Activated naive CD4-positive, alpha-beta T cell treated with anti-CD3 and anti-CD28 coated beads, Interleukin-2, amount 50 U/mL, for 24 hours (primary cell): Measurements from ENCODE around the gene PRDM16.

ENCODE experiments used
- H3K27ac Mint-ChIP-seq: one replicate; pipeline ENCODE4 v1.8.0; 2021; ENCODE audit warnings: mild to moderate bottlenecking, mixed read lengths
- H3K27me3 Mint-ChIP-seq: one replicate; pipeline ENCODE4 v1.8.0; 2021; ENCODE audit warnings: mixed read lengths
- H3K36me3 Mint-ChIP-seq: one replicate; pipeline ENCODE4 v1.8.0; 2021; ENCODE audit warnings: mixed read lengths
- H3K4me1 Mint-ChIP-seq: one replicate; pipeline ENCODE4 v1.8.0; 2021; ENCODE audit warnings: mixed read lengths
- H3K4me3 Mint-ChIP-seq: one replicate; pipeline ENCODE4 v1.8.0; 2021; ENCODE audit warnings: mild to moderate bottlenecking, mixed read lengths
- H3K9me3 Mint-ChIP-seq: one replicate; pipeline ENCODE4 v1.8.0; 2021; ENCODE audit warnings: mixed read lengths

The PRDM16 gene

GRCh38 chr1:3166206-3166918 is 97.4 kb downstream of the PRDM16 start:
- Mint-ChIP-seq H3K9me3 (no peaks in the 10 kb centered on the region), H3K27ac (no peak overlapping the region), H3K27me3 (peaks cover 7% of the 10 kb centered on the region), H3K36me3 (no peaks in the 10 kb centered on the region), H3K4me1 (no peaks in the 10 kb centered on the region), H3K4me3 (no peak overlapping the region)

- peaks cover 9% of the 10 kb centered on the region for H3K27me3 Mint-ChIP-seq
- no peak overlapping the region for H3K27ac Mint-ChIP-seq
These were observed 98.3 kb downstream of the PRDM16 start for GRCh38 chr1:3167255-3167654.

GRCh38 chr1:3168678-3169077 is 99.7 kb downstream of the PRDM16 start:
- no peaks in the 10 kb centered on the region for H3K9me3 Mint-ChIP-seq
- no peaks in the 10 kb centered on the region for H3K36me3 Mint-ChIP-seq
- H3K4me1 Mint-ChIP-seq: no peaks in the 10 kb centered on the region
- no peak overlapping the region for H3K27ac Mint-ChIP-seq
- peaks cover 18% of the 10 kb centered on the region for H3K27me3 Mint-ChIP-seq
- H3K4me3 Mint-ChIP-seq: no peak overlapping the region

More at GRCh38 chr1:3167255-3167654, 98.3 kb downstream of the PRDM16 start:
- H3K36me3 Mint-ChIP-seq: no peaks in the 10 kb centered on the region
- H3K4me1 Mint-ChIP-seq: no peaks in the 10 kb centered on the region
- no peak overlapping the region for H3K4me3 Mint-ChIP-seq
- H3K9me3 Mint-ChIP-seq: no peaks in the 10 kb centered on the region

GRCh38 chr1:3169665-3170356 is 100.8 kb downstream of the PRDM16 start:
- no peaks in the 10 kb centered on the region for H3K4me1 Mint-ChIP-seq
- no peak overlapping the region for H3K4me3 Mint-ChIP-seq
- peaks cover 24% of the 10 kb centered on the region for H3K27me3 Mint-ChIP-seq
- H3K36me3 Mint-ChIP-seq: no peaks in the 10 kb centered on the region
- no peaks in the 10 kb centered on the region for H3K9me3 Mint-ChIP-seq
- no peak overlapping the region for H3K27ac Mint-ChIP-seq

- H3K9me3 Mint-ChIP-seq: no peaks in the 10 kb centered on the region
- H3K27me3 Mint-ChIP-seq: peaks cover 26% of the 10 kb centered on the region
- no peaks in the 10 kb centered on the region for H3K36me3 Mint-ChIP-seq
- H3K4me1 Mint-ChIP-seq: no peaks in the 10 kb centered on the region
- no peak overlapping the region for H3K27ac Mint-ChIP-seq
- H3K4me3 Mint-ChIP-seq: no peak overlapping the region
These were observed 101.8 kb downstream of the PRDM16 start for GRCh38 chr1:3170561-3171453.

GRCh38 chr1:3171761-3172160 is 102.8 kb downstream of the PRDM16 start:
- H3K4me1 Mint-ChIP-seq: no peaks in the 10 kb centered on the region
- H3K4me3 Mint-ChIP-seq: no peak overlapping the region
- H3K9me3 Mint-ChIP-seq: no peaks in the 10 kb centered on the region
- H3K36me3 Mint-ChIP-seq: no peaks in the 10 kb centered on the region
- peaks cover 26% of the 10 kb centered on the region for H3K27me3 Mint-ChIP-seq
- H3K27ac Mint-ChIP-seq: no peak overlapping the region

GRCh38 chr1:3172431-3173380 is 103.7 kb downstream of the PRDM16 start:
- Mint-ChIP-seq H3K4me1 (no peaks in the 10 kb centered on the region), H3K9me3 (no peaks in the 10 kb centered on the region), H3K27ac (no peak overlapping the region), H3K36me3 (no peaks in the 10 kb centered on the region), H3K27me3 (peaks cover 26% of the 10 kb centered on the region), H3K4me3 (no peak overlapping the region)

GRCh38 chr1:3173381-3173980 is 104.5 kb downstream of the PRDM16 start:
- H3K36me3 Mint-ChIP-seq: no peaks in the 10 kb centered on the region
- no peaks in the 10 kb centered on the region for H3K4me1 Mint-ChIP-seq
- no peak overlapping the region for H3K4me3 Mint-ChIP-seq
- H3K27me3 Mint-ChIP-seq: peaks cover 26% of the 10 kb centered on the region
- H3K27ac Mint-ChIP-seq: no peak overlapping the region
- no peaks in the 10 kb centered on the region for H3K9me3 Mint-ChIP-seq

GRCh38 chr1:3174487-3175247 is 105.7 kb downstream of the PRDM16 start:
- Mint-ChIP-seq H3K36me3 (no peaks in the 10 kb centered on the region), H3K4me3 (no peak overlapping the region), H3K27me3 (peaks cover 26% of the 10 kb centered on the region), H3K27ac (no peak overlapping the region), H3K9me3 (no peaks in the 10 kb centered on the region), H3K4me1 (no peaks in the 10 kb centered on the region)

GRCh38 chr1:3175486-3175885 is 106.5 kb downstream of the PRDM16 start:
- Mint-ChIP-seq H3K9me3 (no peaks in the 10 kb centered on the region), H3K36me3 (no peaks in the 10 kb centered on the region), H3K27ac (no peak overlapping the region), H3K4me1 (no peaks in the 10 kb centered on the region), H3K27me3 (peaks cover 26% of the 10 kb centered on the region), H3K4me3 (no peak overlapping the region)

GRCh38 chr1:3176028-3176427 is 107.0 kb downstream of the PRDM16 start:
- peaks cover 25% of the 10 kb centered on the region for H3K27me3 Mint-ChIP-seq
- H3K4me3 Mint-ChIP-seq: no peak overlapping the region
- no peaks in the 10 kb centered on the region for H3K4me1 Mint-ChIP-seq
- no peak overlapping the region for H3K27ac Mint-ChIP-seq
- H3K9me3 Mint-ChIP-seq: no peaks in the 10 kb centered on the region
- no peaks in the 10 kb centered on the region for H3K36me3 Mint-ChIP-seq

GRCh38 chr1:3176820-3177219 is 107.8 kb downstream of the PRDM16 start:
- no peaks in the 10 kb centered on the region for H3K36me3 Mint-ChIP-seq
- no peaks in the 10 kb centered on the region for H3K4me1 Mint-ChIP-seq
- peaks cover 22% of the 10 kb centered on the region for H3K27me3 Mint-ChIP-seq
- no peak overlapping the region for H3K4me3 Mint-ChIP-seq
- no peak overlapping the region for H3K27ac Mint-ChIP-seq
- no peaks in the 10 kb centered on the region for H3K9me3 Mint-ChIP-seq

GRCh38 chr1:3178279-3178678 is 109.3 kb downstream of the PRDM16 start:
- no peaks in the 10 kb centered on the region for H3K9me3 Mint-ChIP-seq
- H3K36me3 Mint-ChIP-seq: no peaks in the 10 kb centered on the region
- H3K4me1 Mint-ChIP-seq: no peaks in the 10 kb centered on the region
- no peak overlapping the region for H3K4me3 Mint-ChIP-seq
- H3K27me3 Mint-ChIP-seq: peaks cover 9% of the 10 kb centered on the region
- H3K27ac Mint-ChIP-seq: no peak overlapping the region

- Mint-ChIP-seq H3K4me1 (no peaks in the 10 kb centered on the region), H3K9me3 (no peaks in the 10 kb centered on the region), H3K4me3 (no peak overlapping the region), H3K27ac (no peak overlapping the region), H3K36me3 (no peaks in the 10 kb centered on the region), H3K27me3 (peaks cover 6% of the 10 kb centered on the region)
These were observed 110.5 kb downstream of the PRDM16 start for GRCh38 chr1:3179471-3179870.
